KBM-7 (cell line): Measurements from ENCODE around the gene PLXNB2.

ENCODE experiments used
- DNase-seq: peaks from one replicate; pipeline ENCODE4 v3.0.0-alpha.2; 2015
- in situ Hi-C: fragments of 300-500 bp; cut with MboI; formaldehyde crosslinking; loops from 2 replicates; pipeline ENCODE4 v1.14.3; 2020; ENCODE audit warnings: low sequenced_read_pairs, low pct_unique_long_range_greater_than_20kb, mixed read lengths

Gene PLXNB2

GRCh38 chr22:50260801-50261614 is 46.4 kb downstream of the PLXNB2 start:
- in situ Hi-C loops, result no loop called here
- no peak for DNase-seq

- DNase-seq, result no peak
- in situ Hi-C loops, result no loop called here
Measured at GRCh38 chr22:50260434-50260800, 47.0 kb downstream of the PLXNB2 start.

GRCh38 chr22:50259302-50259701 is 48.1 kb downstream of the PLXNB2 start:
- no peak for DNase-seq
- in situ Hi-C loops, result no loop called here

- no peak for DNase-seq
- in situ Hi-C loops, result no loop called here
Measured at GRCh38 chr22:50258361-50259292, 48.8 kb downstream of the PLXNB2 start.

GRCh38 chr22:50257451-50258360 is 49.7 kb downstream of the PLXNB2 start:
- no peak for DNase-seq
- in situ Hi-C loops, result no loop called here

GRCh38 chr22:50257041-50257440 is 50.4 kb downstream of the PLXNB2 start:
- in situ Hi-C loops, result no loop called here
- DNase-seq, result no peak

- in situ Hi-C loops, result no loop called here
- no peak for DNase-seq
Measured at GRCh38 chr22:50256258-50256862, 51.1 kb downstream of the PLXNB2 start.

GRCh38 chr22:50255607-50256006 is 51.8 kb downstream of the PLXNB2 start:
- no peak for DNase-seq
- in situ Hi-C loops, result no loop called here

- DNase-seq, result no peak
- in situ Hi-C loops, result no loop called here
Measured at GRCh38 chr22:50255099-50255498, 52.3 kb downstream of the PLXNB2 start.

- in situ Hi-C loops, result no loop called here
Measured at GRCh38 chr22:50253941-50254340, 53.5 kb downstream of the PLXNB2 start.

GRCh38 chr22:50253046-50253915 is 54.2 kb downstream of the PLXNB2 start:
- in situ Hi-C loops, result no loop called here
- DNase-seq, result no peak

More at GRCh38 chr22:50253941-50254340, 53.5 kb downstream of the PLXNB2 start:
- DNase-seq, result no peak

GRCh38 chr22:50252082-50253045 is 55.1 kb downstream of the PLXNB2 start:
- peak; percentile 75 for DNase-seq
- in situ Hi-C loops, result no loop called here

GRCh38 chr22:50251477-50252081 is 55.9 kb downstream of the PLXNB2 start:
- DNase-seq, result no peak
- in situ Hi-C loops, result no loop called here

GRCh38 chr22:50250555-50251476 is 56.6 kb downstream of the PLXNB2 start, which contains the start of gene HDAC10:
Gene HDAC10, minus strand, starts transcription at chr22:50251265. Its CDS starts 233 bp downstream, at chr22:50251032.
- in situ Hi-C loops, result no loop called here
- peak; percentile 83 for DNase-seq

GRCh38 chr22:50250249-50250554 is 57.2 kb downstream of the PLXNB2 start:
- in situ Hi-C loops, result no loop called here
- no peak for DNase-seq
